ENCODE data around the gene OR10G8. TPM values are rescaled to one million over a fixed set of nuclear protein-coding genes. Genes with fewer than 3 reads are reported as not detected.

Gene OR10G8
- total RNA-seq: not detected in 2 replicates

GRCh38 chr11:124026498-124026897 is at the start of gene OR10G8:
TSS of gene OR10G8 (plus strand) at chr11:124026798. CDS start at chr11:124029623, 2,825 bp downstream.

GRCh38 chr11:123977731-123978347 is 48.8 kb upstream of the OR10G8 start, which contains the start of gene OR10S1:
TSS of gene OR10S1 (minus strand) at chr11:123977781. CDS start at chr11:123977664, 117 bp downstream.

GRCh38 chr11:123995119-123995518 is 31.5 kb upstream of the OR10G8 start, which contains the start of gene OR10G6:
TSS of gene OR10G6 (minus strand) at chr11:123995161. CDS start at chr11:123995161, 0 bp downstream.

DNA sequence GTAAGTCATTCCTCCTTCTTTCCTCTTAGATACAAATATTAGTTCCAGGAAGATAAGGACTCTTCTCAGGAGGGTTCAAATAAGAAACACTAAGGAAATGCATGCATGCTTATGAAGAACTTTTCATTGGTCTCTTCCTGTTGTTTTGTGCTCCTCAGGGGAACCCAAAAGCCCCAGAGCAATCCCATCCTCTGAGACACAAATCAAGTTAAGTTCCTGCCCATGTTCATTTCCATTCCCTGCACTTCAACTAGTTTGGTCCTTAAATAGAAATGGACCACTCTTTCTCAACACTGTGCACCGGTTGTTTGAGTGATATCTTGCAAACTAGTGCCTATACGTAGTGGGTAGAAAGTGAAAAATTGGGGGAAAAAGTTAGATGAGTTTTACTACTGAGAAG is 13.9 kb upstream of the OR10G8 start, which contains the start of gene OR10G4:
OR10G4 (plus strand) TSS at position 301 of the 400 bp plus-strand sequence. CDS start 2,578 bp downstream, outside the sequence.

DNA sequence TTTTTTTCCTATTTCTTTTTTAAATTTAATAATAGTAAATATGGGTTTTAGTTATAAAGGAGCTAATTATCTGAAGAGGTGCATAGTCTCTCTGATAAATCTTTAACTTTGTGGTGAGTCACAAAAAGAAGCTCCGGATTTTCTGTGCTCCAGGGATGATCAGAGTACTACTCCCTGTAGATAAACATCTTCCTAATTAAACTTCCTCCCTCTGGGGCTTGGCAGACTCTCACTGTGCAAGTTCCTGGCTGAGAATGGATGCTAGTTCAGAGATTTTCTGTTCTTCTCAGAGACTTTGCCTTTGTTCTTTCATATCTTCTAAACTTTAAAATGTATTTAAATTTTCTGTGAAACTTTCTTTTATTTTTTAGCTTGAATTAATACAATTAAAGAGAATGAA is 14.7 kb downstream of the OR10G8 start, which contains the start of gene OR10G7:
OR10G7 (minus strand) TSS at position 72 of the 400 bp plus-strand sequence. CDS start 2,324 bp downstream, outside the sequence.

Other genes with a start within 250 kb of the OR10G8 start
- gene OR6M1, start 220.4 kb upstream of the OR10G8 start, total RNA-seq: not detected in 2 replicates
- not detected in 2 replicates for gene TMEM225, start 141.1 kb upstream of the OR10G8 start, total RNA-seq
- gene OR8D4, start 124.6 kb upstream of the OR10G8 start, total RNA-seq: not detected in 2 replicates
- not detected in 2 replicates for gene OR4D5, start 87.2 kb upstream of the OR10G8 start, total RNA-seq
- gene OR6T1, start 83.0 kb upstream of the OR10G8 start, total RNA-seq: not detected in 2 replicates
- gene OR10S1, start 49.0 kb upstream of the OR10G8 start, total RNA-seq: not detected in 2 replicates
- not detected in 2 replicates for gene OR10G6, start 31.6 kb upstream of the OR10G8 start, total RNA-seq
- not detected in 2 replicates for gene OR10G4, start 13.8 kb upstream of the OR10G8 start, total RNA-seq
- not detected in 2 replicates for gene OR10G9, start 3.8 kb upstream of the OR10G8 start, total RNA-seq
- not detected in 2 replicates for gene OR10G7, start 14.5 kb downstream of the OR10G8 start, total RNA-seq
- gene VWA5A, start 88.7 kb downstream of the OR10G8 start, total RNA-seq: 30.8 and 33.3 TPM in 2 replicates
- not detected in 2 replicates for gene OR10D3, start 156.5 kb downstream of the OR10G8 start, total RNA-seq
- gene OR8G1, start 214.3 kb downstream of the OR10G8 start, total RNA-seq: 0.17 TPM in 1 of 2 replicates, not detected in the other
- gene OR8G5, start 229.6 kb downstream of the OR10G8 start, total RNA-seq: not detected in 2 replicates

Measured in smooth muscle cell of trachea (primary cell).